ENCODE data around the gene FOXJ2.
"Not testable (repeated sequence)": the region's sequence is repeated elsewhere in the genome, so short reads cannot be mapped to it uniquely, and the experiment has no call there.

The FOXJ2 gene

DNA sequence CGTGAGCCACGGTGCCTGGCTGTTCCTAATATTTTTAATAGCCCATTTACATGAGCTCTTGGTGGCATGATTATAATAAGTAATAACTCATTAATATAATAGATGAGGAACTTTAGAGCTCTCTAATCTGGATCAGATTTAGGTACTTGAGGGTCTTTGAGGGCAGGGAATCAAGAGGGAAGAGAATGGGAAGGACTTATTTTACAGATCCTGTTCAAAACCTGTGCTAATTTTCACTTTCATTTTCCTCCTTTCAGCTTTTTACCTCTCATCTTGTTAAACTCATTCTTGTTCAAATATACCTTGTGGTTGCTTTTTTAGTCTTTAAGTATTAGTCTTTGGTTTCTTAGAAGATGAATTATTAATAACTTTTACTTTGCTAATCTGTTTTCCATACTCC, 55.1 kb downstream of the FOXJ2 start:
- H3K4me2 ChIP-seq (ENCODE audit: insufficient read depth, low read length), result peak overlapping the region; percentile 25; the same call in 1 of the 2 replicates
- no peaks in the 10 kb centered on the region for H3K9me3 ChIP-seq (ENCODE audit: insufficient read depth, low read length, severe bottlenecking)
- H3K9ac ChIP-seq (ENCODE audit: low read depth, low read length), result no peak overlapping the region
- TF ChIP-seq EZH2 (IDR thresholded peaks at IDR 0.05; ENCODE audit: borderline replicate concordance, low read depth, low read length, severe bottlenecking), result no peak
- no peak for TF ChIP-seq CTCF (IDR thresholded peaks at IDR 0.05; ENCODE audit: borderline replicate concordance, extremely low read depth, low read length, poor library complexity, severe bottlenecking)
- no peak for ATAC-seq (ENCODE audit: insufficient read depth, low read depth)
- H3K79me2 ChIP-seq (ENCODE audit: insufficient read depth, low read length), result peaks cover 66% of the 10 kb centered on the region
- H3K27me3 ChIP-seq (ENCODE audit: insufficient read depth, low read length, poor library complexity), result no peaks in the 10 kb centered on the region
- no peak overlapping the region for H2AFZ ChIP-seq (ENCODE audit: low read depth, low read length)
- DNase-seq, result no peak
- H4K20me1 ChIP-seq (ENCODE audit: insufficient read depth, low read length), result no peaks in the 10 kb centered on the region; the same call in 1 of the 2 replicates
- H3K36me3 ChIP-seq (ENCODE audit: insufficient read depth, low read length), result peaks cover 44% of the 10 kb centered on the region
- H3K27ac ChIP-seq (ENCODE audit: low read length), result no peak overlapping the region
- no peak overlapping the region for H3K4me3 ChIP-seq (ENCODE audit: low read depth in 1 of 2, low read length in 2 of 2)
- peaks cover 40% of the 10 kb centered on the region for H3K4me1 ChIP-seq (ENCODE audit: insufficient read depth, low read length)

GRCh38 chr12:8088574-8088973, 56.1 kb downstream of the FOXJ2 start:
- peak overlapping the region; percentile 24; the same call in 1 of the 2 replicates for H3K4me2 ChIP-seq (ENCODE audit: insufficient read depth, low read length)
- no peak overlapping the region for H3K4me3 ChIP-seq (ENCODE audit: low read depth in 1 of 2, low read length in 2 of 2)

GRCh38 chr12:8089277-8089676, 56.8 kb downstream of the FOXJ2 start:
- H3K4me3 ChIP-seq (ENCODE audit: low read depth in 1 of 2, low read length in 2 of 2); H3K9me3 ChIP-seq (ENCODE audit: insufficient read depth, low read length, severe bottlenecking); H2AFZ ChIP-seq (ENCODE audit: low read depth, low read length); ATAC-seq (ENCODE audit: insufficient read depth, low read depth); H3K27ac ChIP-seq (ENCODE audit: low read length); H4K20me1 ChIP-seq (ENCODE audit: insufficient read depth, low read length); H3K4me2 ChIP-seq (ENCODE audit: insufficient read depth, low read length); DNase-seq; H3K27me3 ChIP-seq (ENCODE audit: insufficient read depth, low read length, poor library complexity); H3K9ac ChIP-seq (ENCODE audit: low read depth, low read length): not testable (repeated sequence)
- H3K79me2 ChIP-seq (ENCODE audit: insufficient read depth, low read length), result peaks cover 50% of the 10 kb centered on the region
- peaks cover 24% of the 10 kb centered on the region for H3K4me1 ChIP-seq (ENCODE audit: insufficient read depth, low read length)
- H3K36me3 ChIP-seq (ENCODE audit: insufficient read depth, low read length), result peaks cover 58% of the 10 kb centered on the region

More at GRCh38 chr12:8088574-8088973, 56.1 kb downstream of the FOXJ2 start:
- H3K4me1 ChIP-seq (ENCODE audit: insufficient read depth, low read length), result peaks cover 31% of the 10 kb centered on the region
- ATAC-seq (ENCODE audit: insufficient read depth, low read depth) (peak; percentile 76; the same call in 2 of the 3 replicates), DNase-seq (no peak)
- no peaks in the 10 kb centered on the region; the same call in 1 of the 2 replicates for H4K20me1 ChIP-seq (ENCODE audit: insufficient read depth, low read length)
- no peak overlapping the region for H3K9ac ChIP-seq (ENCODE audit: low read depth, low read length)
- peaks cover 52% of the 10 kb centered on the region for H3K36me3 ChIP-seq (ENCODE audit: insufficient read depth, low read length)
- H3K79me2 ChIP-seq (ENCODE audit: insufficient read depth, low read length), result peaks cover 57% of the 10 kb centered on the region
- H3K27me3 ChIP-seq (ENCODE audit: insufficient read depth, low read length, poor library complexity), result no peaks in the 10 kb centered on the region
- H2AFZ ChIP-seq (ENCODE audit: low read depth, low read length), result no peak overlapping the region
- no peak for TF ChIP-seq EZH2 (IDR thresholded peaks at IDR 0.05; ENCODE audit: borderline replicate concordance, low read depth, low read length, severe bottlenecking)
- TF ChIP-seq CTCF (IDR thresholded peaks at IDR 0.05; ENCODE audit: borderline replicate concordance, extremely low read depth, low read length, poor library complexity, severe bottlenecking), result no peak
- no peak overlapping the region for H3K27ac ChIP-seq (ENCODE audit: low read length)
- no peaks in the 10 kb centered on the region for H3K9me3 ChIP-seq (ENCODE audit: insufficient read depth, low read length, severe bottlenecking)

- no peak overlapping the region for H3K4me2 ChIP-seq (ENCODE audit: insufficient read depth, low read length)
- H2AFZ ChIP-seq (ENCODE audit: low read depth, low read length), result no peak overlapping the region
- no peak overlapping the region for H3K4me3 ChIP-seq (ENCODE audit: low read depth in 1 of 2, low read length in 2 of 2)
- DNase-seq, result no peak
- no peak overlapping the region for H3K9ac ChIP-seq (ENCODE audit: low read depth, low read length)
- peaks cover 46% of the 10 kb centered on the region for H3K79me2 ChIP-seq (ENCODE audit: insufficient read depth, low read length)
- H3K27ac ChIP-seq (ENCODE audit: low read length), result no peak overlapping the region
- H3K27me3 ChIP-seq (ENCODE audit: insufficient read depth, low read length, poor library complexity), result no peaks in the 10 kb centered on the region
- H3K4me1 ChIP-seq (ENCODE audit: insufficient read depth, low read length), result peaks cover 20% of the 10 kb centered on the region
- TF ChIP-seq CTCF (IDR thresholded peaks at IDR 0.05; ENCODE audit: borderline replicate concordance, extremely low read depth, low read length, poor library complexity, severe bottlenecking) (no peak), EZH2 (IDR thresholded peaks at IDR 0.05; ENCODE audit: borderline replicate concordance, low read depth, low read length, severe bottlenecking) (no peak)
- ATAC-seq (ENCODE audit: insufficient read depth, low read depth), result no peak
- H4K20me1 ChIP-seq (ENCODE audit: insufficient read depth, low read length), result no peaks in the 10 kb centered on the region; the same call in 1 of the 2 replicates
- H3K9me3 ChIP-seq (ENCODE audit: insufficient read depth, low read length, severe bottlenecking), result no peaks in the 10 kb centered on the region
- peaks cover 62% of the 10 kb centered on the region for H3K36me3 ChIP-seq (ENCODE audit: insufficient read depth, low read length)
Observed at GRCh38 chr12:8089716-8090115, 57.2 kb downstream of the FOXJ2 start.
